GM12864 (cell line): ENCODE data around the gene WSCD1.

Experiments
- DNase-seq: peaks from one replicate; pipeline ENCODE4 v3.0.0-alpha.2; 2011; ENCODE audit warnings: low read depth
- H3K4me3 ChIP-seq: 2 replicates; pipeline ENCODE4 v1.5.1; 2011; ENCODE audit warnings: mild to moderate bottlenecking, low read depth, low read length, control low read depth
- CTCF ChIP-seq: IDR thresholded peaks from 2 replicates; pipeline ENCODE4 v1.5.1; 2011; ENCODE audit warnings: low read depth, mild to moderate bottlenecking, moderate library complexity, low read length, control low read depth, inconsistent platforms; ENCODE audit errors: missing control alignments

WSCD1 gene

GRCh38 chr17:6090253-6090652, 20.1 kb downstream of the WSCD1 start:
- DNase-seq = no peak
- H3K4me3 ChIP-seq = no peak overlapping the region
- no peak for TF ChIP-seq CTCF

- no peak for DNase-seq
- no peak for TF ChIP-seq CTCF
- H3K4me3 ChIP-seq = no peak overlapping the region
Observed at GRCh38 chr17:6092182-6092902, 22.2 kb downstream of the WSCD1 start.

- no peak for TF ChIP-seq CTCF
- H3K4me3 ChIP-seq = no peak overlapping the region
- no peak for DNase-seq
Observed at GRCh38 chr17:6092903-6093468, 22.8 kb downstream of the WSCD1 start.

GRCh38 chr17:6094453-6094852, 24.3 kb downstream of the WSCD1 start:
- no peak for TF ChIP-seq CTCF
- H3K4me3 ChIP-seq = no peak overlapping the region
- no peak for DNase-seq

GRCh38 chr17:6094926-6095325, 24.7 kb downstream of the WSCD1 start:
- DNase-seq = no peak
- no peak for TF ChIP-seq CTCF
- no peak overlapping the region for H3K4me3 ChIP-seq

- DNase-seq = no peak
- no peak overlapping the region for H3K4me3 ChIP-seq
- TF ChIP-seq CTCF = no peak
Observed at GRCh38 chr17:6095501-6095900, 25.3 kb downstream of the WSCD1 start.
